ENCODE data around the gene PSMD6. TPM values are rescaled to one million over a fixed set of nuclear protein-coding genes. Genes with fewer than 3 reads are reported as not detected.

The PSMD6 gene
- total RNA-seq, 4 donors from 2014 or later, result 47.4 to 64.5 (median 58.9) TPM

- TF ChIP-seq POLR2A (IDR thresholded peaks at IDR 0.05) (no peak), CTCF (IDR thresholded peaks at IDR 0.05) (no peak), EP300 (IDR thresholded peaks at IDR 0.05) (no peak)
- Histone ChIP-seq H3K9me3 (no peaks in the 10 kb centered on the region), H3K4me1 (peaks cover 0 to 74% (median 51%) of the 10 kb centered on the region in 4 donors), H3K27me3 (no peaks in the 10 kb centered on the region), H3K36me3 (peaks cover 0 to 4% (median 0%) of the 10 kb centered on the region in 3 donors), H3K27ac (peak overlapping the region; percentile 21 to 70 (median 49)), H3K4me3 (no peak overlapping the region)
- 14 to 25% methylated on average over 2 of the region's 2 CpGs for WGBS, 2 donors
- no peak for DNase-seq (ENCODE audit: low spot score in 2 of 2)
These were observed 53.4 kb downstream of the PSMD6 start for GRCh38 chr3:63969876-63970275.

GRCh38 chr3:63968612-63969350 lies 54.5 kb downstream of the PSMD6 start:
- H3K27ac ChIP-seq, result peak overlapping the region; percentile 47 to 73 (median 69)
- H3K36me3 ChIP-seq, result peaks cover 0 to 4% (median 0%) of the 10 kb centered on the region in 3 donors
- WGBS, 2 donors, result 32 to 34% methylated on average over 3 of the region's 3 CpGs
- H3K9me3 ChIP-seq, result no peaks in the 10 kb centered on the region
- TF ChIP-seq CTCF (IDR thresholded peaks at IDR 0.05), result no peak
- peaks cover 0 to 67% (median 51%) of the 10 kb centered on the region in 4 donors for H3K4me1 ChIP-seq
- H3K27me3 ChIP-seq, result no peaks in the 10 kb centered on the region
- H3K4me3 ChIP-seq, result peak overlapping the region; percentile 18 to 45 (median 32)
- DNase-seq (ENCODE audit: low spot score in 2 of 2), result no peak

GRCh38 chr3:63967675-63968611 lies 55.4 kb downstream of the PSMD6 start:
- WGBS, 2 donors, result 8 to 11% methylated on average over 11 of the region's 11 CpGs
- H3K27ac ChIP-seq, result peak overlapping the region; percentile 47 to 73 (median 69)
- no peaks in the 10 kb centered on the region for H3K36me3 ChIP-seq
- H3K27me3 ChIP-seq, result no peaks in the 10 kb centered on the region
- peak overlapping the region; percentile 18 to 45 (median 32) for H3K4me3 ChIP-seq
- peak in 1 of 2 donors; percentile 54 for DNase-seq (ENCODE audit: low spot score in 2 of 2)
- no peaks in the 10 kb centered on the region for H3K9me3 ChIP-seq
- peak in 1 of 2 donors; percentile 57 for TF ChIP-seq EP300 (IDR thresholded peaks at IDR 0.05)
- no peak for TF ChIP-seq POLR2A (IDR thresholded peaks at IDR 0.05)
- peaks cover 0 to 61% (median 51%) of the 10 kb centered on the region in 4 donors for H3K4me1 ChIP-seq

- no peak for DNase-seq (ENCODE audit: low spot score in 2 of 2)
- TF ChIP-seq POLR2A (IDR thresholded peaks at IDR 0.05), result no peak
- TF ChIP-seq EP300 (IDR thresholded peaks at IDR 0.05), result no peak
- peak overlapping the region in 3 of 4 donors; percentile 68 to 73 (median 70) for H3K27ac ChIP-seq
- 96 to 100% methylated on average over 1 of the region's 1 CpG for WGBS, 2 donors
- H3K4me1 ChIP-seq, result peaks cover 0 to 51% (median 43%) of the 10 kb centered on the region in 4 donors
- H3K9me3 ChIP-seq, result no peaks in the 10 kb centered on the region
- H3K4me3 ChIP-seq, result no peak overlapping the region
- H3K36me3 ChIP-seq, result no peaks in the 10 kb centered on the region
- H3K27me3 ChIP-seq, result no peaks in the 10 kb centered on the region
These were observed 56.4 kb downstream of the PSMD6 start for GRCh38 chr3:63966871-63967270.

GRCh38 chr3:63966007-63966406 lies 57.3 kb downstream of the PSMD6 start:
- no peak overlapping the region for H3K27ac ChIP-seq
- H3K36me3 ChIP-seq, result no peaks in the 10 kb centered on the region
- DNase-seq (ENCODE audit: low spot score in 2 of 2), result no peak
- no peaks in the 10 kb centered on the region for H3K9me3 ChIP-seq
- H3K4me3 ChIP-seq, result no peak overlapping the region
- H3K4me1 ChIP-seq, result peaks cover 0 to 46% (median 38%) of the 10 kb centered on the region in 4 donors
- H3K27me3 ChIP-seq, result no peaks in the 10 kb centered on the region
- 74 to 89% methylated on average over 4 of the region's 4 CpGs for WGBS, 2 donors
- TF ChIP-seq POLR2A (IDR thresholded peaks at IDR 0.05), result no peak
- no peak for TF ChIP-seq EP300 (IDR thresholded peaks at IDR 0.05)
- no peak for TF ChIP-seq CTCF (IDR thresholded peaks at IDR 0.05)
